Skeletal muscle cell (primary cell): Measurements from ENCODE around the gene BCL2.
"Not testable (repeated sequence)": the region's sequence is repeated elsewhere in the genome, so short reads cannot be mapped to it uniquely, and the experiment has no call there.

Experiments
- DNase-seq: peaks from one replicate; pipeline ENCODE4 v3.0.0-alpha.2; 2010; ENCODE audit warnings: low read depth
- H3K4me3 ChIP-seq: 2 replicates; pipeline ENCODE4 v1.5.1; 2011; ENCODE audit warnings: low read depth, mild to moderate bottlenecking, control low read depth, low read length, moderate library complexity

BCL2 gene

DNA sequence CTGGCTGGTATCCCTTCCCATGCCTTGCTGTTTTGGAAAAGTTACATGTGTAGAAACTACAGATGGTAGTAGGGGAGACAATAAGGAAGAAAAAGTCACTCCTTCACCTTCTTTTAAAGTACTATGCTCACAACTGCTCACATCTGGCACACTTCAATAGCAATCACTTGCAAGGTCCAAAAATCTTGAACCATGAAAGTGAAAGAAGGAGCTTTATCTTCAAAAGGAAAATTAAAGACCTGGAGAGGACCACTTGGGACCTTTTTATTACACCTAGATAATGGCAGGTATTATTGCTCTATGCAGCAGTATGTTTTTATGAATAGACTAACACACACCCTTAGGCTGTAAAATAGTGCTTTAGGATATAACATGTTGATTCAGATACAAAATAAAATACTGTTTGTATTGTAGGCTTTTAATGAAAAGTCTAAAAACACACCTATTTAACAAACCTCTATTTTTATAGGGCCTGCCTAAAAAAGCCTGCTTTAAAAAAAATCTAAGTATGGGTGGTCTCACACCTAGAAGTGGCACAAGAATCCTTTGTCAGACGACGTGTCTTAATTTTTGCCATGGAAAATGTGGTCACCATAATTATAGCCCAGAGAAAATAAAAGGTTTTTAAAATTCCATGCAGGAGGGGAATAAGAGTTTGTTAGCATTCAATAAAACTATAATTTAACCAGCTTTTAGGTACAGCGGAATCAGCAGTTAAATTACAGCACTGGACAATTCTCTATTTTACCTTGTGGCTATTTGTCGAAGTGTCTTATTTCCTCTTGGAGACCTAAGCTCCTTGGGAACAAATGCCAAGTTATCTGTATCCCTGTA lies 124.0 kb downstream of the BCL2 start:
- DNase-seq: no peak
- H3K4me3 ChIP-seq: no peak overlapping the region

DNA sequence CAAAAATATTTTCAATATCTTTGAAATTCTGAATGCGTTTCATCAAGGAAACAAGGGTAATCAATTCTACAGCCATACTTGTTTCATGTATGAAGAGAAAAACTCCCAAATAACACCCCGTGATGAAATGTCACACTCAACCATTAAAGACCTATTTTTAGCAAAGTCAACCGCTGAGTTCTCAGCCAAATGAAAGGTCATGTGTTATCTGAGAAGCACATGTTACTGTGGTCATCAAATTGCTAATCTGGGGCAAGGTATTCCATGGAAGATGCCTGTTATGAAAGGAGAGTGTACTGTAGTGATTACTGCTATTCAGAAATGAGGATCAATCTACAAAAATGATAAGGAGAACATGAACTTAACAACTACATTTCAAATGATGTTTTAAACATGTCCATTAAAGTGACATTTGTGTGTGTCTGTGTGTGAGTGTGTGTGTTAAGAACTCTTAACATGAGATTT lies 126.7 kb downstream of the BCL2 start:
- DNase-seq: no peak
- H3K4me3 ChIP-seq: no peak overlapping the region

DNA sequence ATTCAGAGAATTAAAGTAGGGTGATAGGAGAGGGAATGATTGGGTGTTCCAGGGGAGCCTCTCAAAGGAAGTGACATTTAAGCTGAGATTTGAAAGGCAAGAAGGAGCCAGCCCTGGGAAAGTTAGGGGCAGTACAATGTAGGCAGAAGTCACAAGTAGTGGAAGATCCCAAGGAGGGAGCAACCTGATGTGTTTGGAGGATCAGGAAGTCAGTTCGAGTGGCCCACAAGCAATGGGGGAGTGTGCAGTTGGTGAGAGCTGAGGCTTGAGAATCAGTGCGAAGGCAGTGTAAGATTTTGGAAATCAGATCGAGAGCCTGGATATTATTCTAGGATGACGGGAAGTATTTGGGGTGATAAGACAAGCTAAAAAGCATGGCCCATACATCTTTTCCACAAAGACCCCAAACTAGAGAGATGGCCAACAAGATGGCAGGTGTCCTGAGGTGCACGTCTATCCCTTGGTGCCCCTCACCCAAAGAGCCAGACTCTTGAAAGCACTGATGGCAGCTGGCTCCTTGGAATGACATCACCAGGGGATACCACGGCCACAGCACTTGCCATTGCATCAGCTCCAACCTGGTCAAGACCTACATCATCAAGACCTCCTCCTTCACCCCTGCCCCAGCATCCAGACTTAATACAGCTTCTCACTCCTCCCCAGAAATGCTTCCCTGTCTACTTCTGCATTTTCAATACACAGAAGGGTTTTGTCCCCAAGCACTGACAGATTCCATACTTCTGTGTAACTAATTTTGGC lies 127.3 kb downstream of the BCL2 start:
- no peak overlapping the region for H3K4me3 ChIP-seq
- no peak for DNase-seq

DNA sequence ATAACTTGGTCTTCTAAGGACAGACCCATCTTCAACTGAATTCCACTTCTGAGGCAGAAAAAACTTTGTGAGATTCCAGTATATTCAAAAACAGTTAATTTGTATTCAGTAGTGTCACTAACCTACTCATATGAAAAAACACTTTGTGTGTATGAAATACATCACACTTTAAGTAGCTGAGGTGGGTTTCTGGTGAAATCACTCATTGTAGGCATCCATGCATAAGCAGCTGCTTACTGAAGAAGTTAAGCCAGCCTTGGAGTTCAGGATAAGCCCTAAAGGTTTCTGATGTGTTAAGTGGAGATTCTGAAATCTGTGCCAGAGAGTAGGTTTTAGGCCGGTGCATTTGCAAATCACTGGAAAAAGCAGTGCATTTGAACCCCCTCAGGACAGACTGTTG lies 128.2 kb downstream of the BCL2 start:
- no peak for DNase-seq
- H3K4me3 ChIP-seq: no peak overlapping the region

DNA sequence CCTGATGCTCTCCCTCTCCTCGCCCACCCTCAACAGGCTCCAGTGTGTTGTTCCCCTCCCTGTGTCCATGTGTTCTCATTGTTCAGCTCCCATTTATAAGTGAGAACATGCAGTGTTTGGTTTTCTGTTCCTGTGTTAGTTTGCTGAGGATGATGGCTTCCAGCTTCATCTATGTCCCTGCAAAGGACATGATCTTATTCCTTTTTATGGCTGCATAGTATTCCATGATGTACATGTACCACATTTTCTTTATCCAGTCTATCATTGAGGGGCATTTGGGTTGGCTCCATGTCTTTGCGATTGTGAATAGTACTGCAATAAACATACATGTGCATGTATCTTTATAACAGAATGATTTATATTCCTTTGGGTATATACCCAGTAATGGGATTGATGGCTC lies 128.7 kb downstream of the BCL2 start:
- not testable (repeated sequence) for H3K4me3 ChIP-seq, DNase-seq

DNA sequence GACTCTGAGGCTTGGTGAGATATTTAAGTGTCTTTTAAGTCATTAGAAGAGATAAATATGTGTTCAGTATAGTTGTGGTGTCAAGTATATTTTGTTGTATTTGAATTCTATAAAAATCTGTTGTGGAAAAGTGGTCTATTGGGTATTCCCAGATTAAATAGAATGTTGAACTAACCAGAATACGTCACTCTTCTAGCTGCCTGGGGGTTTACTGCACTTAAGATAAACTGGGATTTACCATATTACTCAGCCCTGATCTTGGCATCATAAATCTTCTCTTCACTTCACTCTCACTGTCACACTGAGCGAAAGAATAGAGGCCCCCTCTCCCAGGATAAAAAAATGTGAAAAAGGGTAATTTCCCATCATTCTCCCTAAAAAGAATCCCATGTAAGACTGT lies 129.8 kb downstream of the BCL2 start:
- no peak for DNase-seq
- H3K4me3 ChIP-seq: no peak overlapping the region

DNA sequence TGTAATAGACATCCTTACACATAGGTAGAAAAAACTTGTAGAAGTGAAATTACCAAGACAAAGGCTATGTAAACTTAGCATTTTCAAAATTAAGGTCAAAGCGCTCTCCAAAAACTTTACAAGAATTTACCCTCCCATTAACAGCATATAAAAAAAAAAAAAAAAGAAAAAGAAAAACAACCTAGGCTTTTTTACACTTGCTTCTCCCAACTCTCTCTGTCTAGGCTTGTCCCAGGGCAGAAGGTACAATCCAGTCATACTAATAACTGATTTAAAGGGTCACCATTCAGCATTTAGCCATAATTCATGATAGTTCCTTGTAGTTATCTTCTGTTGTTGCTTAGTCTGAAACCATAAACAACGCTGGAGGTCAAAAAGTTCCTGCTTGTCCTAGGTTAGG lies 130.5 kb downstream of the BCL2 start:
- H3K4me3 ChIP-seq: no peak overlapping the region
- DNase-seq: no peak

DNA sequence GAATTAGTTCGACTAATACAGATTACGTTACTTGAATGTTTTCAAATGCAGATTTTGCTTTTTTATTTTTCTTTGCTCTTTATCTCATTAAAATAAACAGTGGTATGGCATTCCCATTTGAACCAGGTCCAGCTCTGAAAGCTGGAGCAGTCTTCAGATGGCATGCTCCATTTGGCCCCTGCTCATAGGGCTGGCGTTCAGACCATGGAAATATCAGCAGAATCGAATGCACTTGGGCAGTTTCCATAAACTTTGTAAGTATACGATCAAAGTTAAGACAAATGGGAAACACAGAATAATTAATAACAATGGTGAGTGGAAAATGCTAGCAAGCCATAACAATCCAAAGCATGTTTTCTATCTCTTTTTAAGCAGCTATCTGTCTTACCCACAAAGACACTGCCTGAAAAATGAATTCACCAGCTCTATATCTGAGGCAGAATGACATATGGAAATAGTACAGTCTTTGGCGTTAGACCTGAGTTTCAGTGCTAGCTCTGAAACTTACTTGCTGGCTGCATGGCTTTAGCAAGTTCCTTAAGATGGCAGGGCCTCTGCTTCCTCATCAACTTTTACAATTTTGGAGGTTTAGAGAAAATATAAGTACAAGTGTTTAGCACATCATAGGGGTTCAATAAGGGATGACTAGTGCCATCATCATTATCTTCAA lies 131.6 kb downstream of the BCL2 start:
- no peak overlapping the region for H3K4me3 ChIP-seq
- no peak for DNase-seq

DNA sequence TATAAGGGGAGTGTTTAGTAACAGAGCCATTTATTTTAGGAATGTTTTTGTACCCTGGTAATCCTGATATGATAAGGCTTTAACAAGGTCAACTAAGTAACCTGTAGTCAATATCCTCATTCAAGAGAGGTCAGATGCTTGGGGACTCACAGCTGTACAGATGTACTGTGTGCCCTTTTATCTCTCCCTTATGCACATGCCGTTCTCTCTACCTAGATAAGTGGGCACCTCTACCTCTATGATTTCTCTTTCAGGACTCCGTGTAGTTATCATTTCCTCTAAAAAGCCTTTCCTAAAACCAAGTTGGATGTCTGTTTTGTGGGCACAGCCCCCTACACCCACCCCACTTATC lies 132.4 kb downstream of the BCL2 start:
- DNase-seq: no peak
- no peak overlapping the region for H3K4me3 ChIP-seq

DNA sequence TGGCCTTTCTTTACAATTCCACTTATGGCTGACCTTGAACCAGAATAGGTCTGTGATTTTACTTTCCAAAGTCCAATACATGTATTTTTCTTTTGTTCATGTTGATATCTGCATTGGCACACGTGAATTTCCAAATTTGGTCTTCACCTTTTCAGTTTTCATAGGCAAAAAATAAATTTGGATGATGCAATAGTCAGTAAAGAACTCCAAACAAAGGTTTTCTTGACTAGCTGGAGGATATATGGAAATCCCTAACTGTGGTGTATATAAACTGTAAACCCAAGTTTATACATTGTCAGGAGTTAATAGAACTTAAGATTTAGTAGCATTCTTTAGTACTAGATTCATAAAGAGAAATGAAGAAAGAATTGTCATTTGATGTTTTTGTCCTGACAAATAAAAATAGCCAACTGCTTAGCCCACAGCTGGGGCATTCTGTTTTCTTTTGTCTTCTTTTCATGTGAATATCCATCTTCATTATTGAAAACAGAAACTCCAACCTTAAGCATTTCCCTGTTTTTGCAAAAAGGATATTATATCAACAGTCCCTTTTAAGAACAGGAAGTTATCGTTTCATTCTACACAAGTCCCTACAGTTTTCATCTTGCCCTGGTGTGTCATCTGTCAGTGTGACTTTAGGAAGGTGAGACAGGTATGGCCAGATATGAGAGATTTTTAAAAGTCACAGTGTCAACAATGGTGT lies 132.9 kb downstream of the BCL2 start:
- no peak for DNase-seq
- no peak overlapping the region for H3K4me3 ChIP-seq

DNA sequence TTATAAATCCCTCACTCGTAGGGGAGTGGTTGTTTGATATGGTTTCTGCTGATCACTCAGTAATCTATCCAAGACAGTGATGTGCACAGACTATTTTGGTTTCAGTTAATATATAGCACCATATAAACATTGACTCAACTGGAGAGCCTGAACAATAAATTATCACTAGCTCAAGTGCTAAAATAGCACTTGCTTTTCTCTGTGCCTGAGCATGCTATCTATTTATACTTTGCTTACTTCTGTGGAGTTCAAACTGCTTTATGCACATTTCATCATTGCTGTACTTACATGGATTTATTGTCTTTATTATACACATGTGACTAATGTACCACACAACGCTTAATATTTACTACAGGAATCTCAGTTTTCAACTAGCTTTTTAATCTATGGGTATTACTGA lies 133.6 kb downstream of the BCL2 start:
- peak; percentile 21 for DNase-seq
- no peak overlapping the region for H3K4me3 ChIP-seq

DNA sequence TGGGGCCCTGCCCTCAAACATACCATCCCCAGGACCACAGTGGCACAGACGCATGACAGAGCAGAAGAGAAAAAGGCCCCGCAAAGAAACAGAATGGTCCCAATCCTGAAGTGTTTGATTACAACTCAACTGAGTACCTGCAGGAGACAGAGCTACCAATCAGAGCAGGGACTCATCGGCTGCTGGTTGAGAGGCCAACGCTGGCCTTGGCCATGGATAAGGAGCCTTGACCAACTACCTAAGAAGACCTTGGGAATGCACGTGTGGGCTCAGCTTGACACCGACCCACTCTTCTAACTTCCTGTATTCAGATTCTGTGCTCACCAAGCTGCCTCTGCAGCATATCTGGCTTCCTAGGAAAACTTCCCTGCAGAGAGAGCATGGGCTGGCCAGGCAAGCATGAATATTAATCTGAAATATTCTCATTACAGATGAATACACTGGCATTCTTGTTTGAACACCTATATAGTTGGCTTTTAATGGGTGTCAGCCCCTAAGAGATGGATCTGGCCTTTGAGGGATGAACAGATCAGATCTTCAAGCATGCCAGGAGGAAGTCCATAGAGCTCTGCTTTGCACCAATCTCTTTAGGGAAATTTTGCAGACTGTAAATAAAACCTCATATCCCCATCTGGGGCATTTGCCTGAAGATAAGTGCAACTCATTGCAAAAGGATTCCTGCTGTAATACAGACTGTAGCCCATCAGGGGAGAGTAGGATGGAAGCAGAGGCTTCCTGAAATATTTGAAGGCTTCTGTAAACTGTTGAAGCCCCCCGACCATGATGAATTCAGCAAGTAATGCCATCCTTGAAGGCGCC lies 135.4 kb downstream of the BCL2 start:
- DNase-seq: no peak
- no peak overlapping the region for H3K4me3 ChIP-seq

DNA sequence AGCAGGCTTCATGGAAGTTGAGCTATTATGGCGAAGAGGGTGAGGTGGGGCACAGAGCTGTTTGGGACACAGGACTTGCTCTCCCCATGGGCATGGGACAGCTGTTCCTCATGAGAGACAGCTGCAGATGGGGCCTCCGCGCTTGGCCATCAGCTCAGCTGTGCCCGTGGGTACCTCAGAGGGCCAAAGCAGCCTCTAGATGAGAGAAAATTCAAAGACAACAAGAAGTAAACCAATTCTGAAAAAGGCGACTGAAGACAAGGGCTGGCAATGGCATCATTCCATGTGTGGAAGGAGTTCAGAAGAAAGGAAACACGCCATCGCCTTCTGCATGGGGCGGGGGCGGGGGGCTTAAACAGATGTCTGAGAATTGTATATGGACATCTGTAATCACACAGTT lies 136.2 kb downstream of the BCL2 start:
- H3K4me3 ChIP-seq: no peak overlapping the region
- DNase-seq: no peak

DNA sequence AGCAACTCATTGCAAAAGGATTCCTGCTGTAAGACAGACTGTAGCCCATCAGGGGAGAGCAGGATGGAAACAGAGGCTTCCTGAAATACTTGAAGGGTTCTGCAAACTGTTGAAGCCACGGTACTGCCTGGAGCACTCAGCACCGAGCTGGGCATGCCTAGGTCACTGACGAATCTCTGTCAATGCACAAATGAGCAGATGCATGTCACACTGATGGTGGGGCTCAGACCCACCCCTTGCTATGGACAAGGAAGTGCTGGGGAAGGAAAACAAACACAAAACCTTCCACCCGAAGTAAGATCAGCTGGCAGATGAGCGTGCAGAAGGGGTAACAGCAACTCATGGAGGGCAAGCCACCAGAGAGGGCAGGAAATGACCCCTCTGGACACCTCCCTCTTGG lies 136.7 kb downstream of the BCL2 start:
- no peak overlapping the region for H3K4me3 ChIP-seq
- no peak for DNase-seq

DNA sequence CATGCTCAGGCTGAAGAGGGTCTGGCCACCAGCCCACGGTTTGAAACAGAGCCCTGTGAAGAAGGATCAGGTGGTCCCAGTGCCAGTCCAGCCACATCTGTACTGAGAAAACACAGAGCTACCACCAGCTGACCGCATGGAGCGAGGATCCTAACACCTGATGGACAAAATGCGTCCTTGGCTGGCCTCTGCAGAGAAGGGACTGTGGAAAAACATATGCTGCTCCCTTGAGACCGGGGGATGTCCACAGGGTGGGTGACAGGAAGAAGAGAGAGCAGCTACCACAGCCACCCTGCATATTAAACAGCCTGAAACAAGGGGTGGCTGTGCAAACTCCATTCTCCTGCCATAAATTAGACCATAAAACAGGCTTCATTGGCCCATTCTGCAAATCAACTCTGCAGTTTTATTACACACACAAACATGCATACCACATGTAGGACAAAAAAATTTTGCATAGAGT lies 137.2 kb downstream of the BCL2 start:
- H3K4me3 ChIP-seq: no peak overlapping the region
- no peak for DNase-seq

DNA sequence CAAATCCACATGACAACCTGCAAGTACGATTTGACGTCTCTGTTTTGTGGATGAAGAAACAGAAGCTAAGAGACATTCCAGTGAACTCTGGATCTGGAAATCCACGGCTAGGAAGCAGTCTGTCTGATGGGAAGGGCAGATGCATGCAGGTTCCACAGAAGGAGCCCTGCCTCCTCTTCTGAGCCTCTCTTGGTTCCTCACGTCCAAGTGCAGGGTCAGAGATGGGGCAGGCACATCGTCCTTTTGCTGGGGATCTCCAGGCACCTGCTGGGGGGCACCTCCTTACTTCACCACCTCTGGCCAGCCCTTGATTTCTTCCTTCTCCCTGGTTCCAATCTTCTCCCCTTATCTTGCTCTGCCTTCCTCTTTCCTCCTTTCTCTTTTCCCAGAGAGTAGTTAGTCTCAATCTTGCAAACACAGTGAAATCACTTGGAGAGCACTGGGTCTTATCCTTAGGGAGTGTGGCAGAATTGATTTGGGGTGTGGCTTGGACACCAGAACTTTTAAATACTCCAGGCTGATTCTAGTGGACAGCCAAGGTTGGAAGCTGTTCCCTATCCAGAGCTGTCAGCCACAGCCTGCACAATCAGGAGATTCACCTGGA lies 137.8 kb downstream of the BCL2 start:
- DNase-seq: no peak
- no peak overlapping the region for H3K4me3 ChIP-seq

DNA sequence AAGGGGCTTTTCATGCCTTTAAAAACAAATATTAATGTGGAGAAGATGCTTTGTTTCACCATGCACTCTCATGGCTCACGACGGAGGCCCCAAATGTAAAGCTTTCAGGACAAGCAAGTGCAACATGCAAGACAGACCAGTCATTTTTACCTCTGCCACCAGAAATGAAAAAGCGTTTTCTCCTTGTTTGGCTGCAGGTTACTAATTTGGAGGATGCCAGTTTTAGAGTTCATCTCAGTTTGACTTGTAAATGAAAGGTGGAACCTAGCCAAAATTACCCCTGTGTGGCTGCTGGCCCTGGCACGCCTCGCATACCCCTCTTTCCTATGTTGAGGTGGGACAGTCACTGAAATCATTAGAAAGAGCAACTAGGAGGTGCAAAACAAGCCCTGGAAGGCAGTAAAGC lies 138.6 kb downstream of the BCL2 start:
- H3K4me3 ChIP-seq: no peak overlapping the region
- DNase-seq: no peak

DNA sequence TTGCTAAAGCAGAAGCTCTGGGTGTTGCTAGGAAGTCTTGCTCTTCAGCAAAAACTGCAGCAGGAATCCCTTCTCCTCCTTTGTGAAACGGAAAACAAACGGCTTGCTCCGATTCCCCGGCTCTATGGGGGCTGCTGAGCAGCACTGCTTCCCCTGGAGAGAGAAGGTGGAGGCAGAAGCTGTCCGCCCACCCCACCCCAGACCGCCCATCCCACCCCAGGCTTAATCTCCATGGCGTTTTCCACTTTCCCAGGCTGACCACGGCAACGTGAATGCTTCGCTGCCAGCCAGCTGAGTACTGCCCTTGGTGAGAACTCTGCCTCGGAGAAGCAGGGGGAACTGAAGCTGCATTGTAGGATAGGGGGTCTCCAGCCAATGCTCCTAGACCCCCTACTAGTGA lies 139.2 kb downstream of the BCL2 start:
- H3K4me3 ChIP-seq: no peak overlapping the region
- no peak for DNase-seq

DNA sequence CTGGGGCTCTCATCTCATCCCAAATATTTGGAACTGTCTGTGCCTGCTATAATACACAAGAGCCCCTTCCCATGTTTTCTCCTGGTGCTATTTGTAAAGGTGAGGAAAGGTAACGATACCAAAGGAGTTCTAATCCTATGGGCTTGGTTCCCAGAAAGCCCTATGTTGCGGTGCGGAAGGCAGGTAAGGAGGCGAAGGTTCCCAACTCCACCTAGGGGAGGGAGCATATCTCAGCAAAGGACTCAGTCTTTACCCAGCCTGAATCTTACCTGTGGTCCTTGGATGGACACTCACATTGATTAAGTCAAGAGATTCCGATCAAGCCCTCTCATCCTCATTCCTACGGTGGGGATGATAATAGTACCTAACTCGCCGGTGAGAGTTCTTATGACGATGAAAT lies 140.1 kb downstream of the BCL2 start:
- H3K4me3 ChIP-seq: no peak overlapping the region
- no peak for DNase-seq
